GM12878 (cell line): ENCODE results near the gene PDCD6IP. TPM values are rescaled to one million over a fixed set of nuclear protein-coding genes. Genes with fewer than 3 reads are reported as not detected.

Source experiments
- ATAC-seq: fragments of 200-7000 bp; cut with Tn5 transposase; 3 replicates; pipeline ENCODE4 v1.9.1; 2020; ENCODE audit warnings: mild to moderate bottlenecking, moderate library complexity
- BruUV-seq: library from RNA; stranded (reverse); fragments of 400-500 nt; replicated peaks from 2 replicates; lab custom pipeline; 2021; lab: Mats Ljungman, UMichigan
- CTCF ChIA-PET: fragments of 300-600 bp; sonication (Branson Sonifier 250); formaldehyde crosslinking; extraction: SDS; loops from one replicate; lab custom pipeline; 2021; ENCODE audit warnings: inconsistent platforms; lab: Yijun Ruan, JAX
- POLR2A ChIA-PET: fragments of 350-600 bp; formaldehyde crosslinking; extraction: SDS; loops from one replicate; lab custom pipeline; 2021; ENCODE audit warnings: inconsistent platforms; lab: Charles Lee
- RAD21 ChIA-PET: fragments of 300-600 bp; sonication (Branson Sonifier 250); formaldehyde crosslinking; loops from one replicate; lab custom pipeline; 2023; ENCODE audit warnings: antibody characterized with exemption; ENCODE audit not compliant: unreplicated experiment; lab: Charles Lee
- SMC1A ChIA-PET: fragments of 300-600 bp; sonication (Branson Sonifier 250); formaldehyde crosslinking; loops from one replicate; lab custom pipeline; 2023; ENCODE audit not compliant: unreplicated experiment, uncharacterized antibody; lab: Charles Lee
- DNase-seq: peaks from one replicate; pipeline ENCODE4 v3.0.0-alpha.2; 2011; ENCODE audit warnings: low read depth, low spot score
- FAIRE-seq: peaks from 3 replicates; lab custom pipeline; 2011; peaks lifted over from hg19 to GRCh38; lab: Jason Lieb, UNC
- H2AFZ ChIP-seq: 2 replicates; pipeline ENCODE4 v1.6.0; 2011; ENCODE audit warnings: low read depth, low read length, control low read depth; ENCODE audit not compliant: control insufficient read depth
- H3K27ac ChIP-seq: 2 replicates; pipeline ENCODE4 v1.5.1; 2011; ENCODE audit warnings: control low read depth; ENCODE audit not compliant: control insufficient read depth, insufficient read depth
- H3K27me3 ChIP-seq, 2 experiments: replicated peaks in 1 of 2; 2 replicates each; pipeline versions ENCODE4 v1.6.0 to v1.6.1; 2011; ENCODE audit warnings: low read length in 1 of 2; ENCODE audit not compliant: control insufficient read depth in 2 of 2, insufficient read depth in 2 of 2
- H3K36me3 ChIP-seq, 2 experiments: 2 replicates each; pipeline ENCODE4 v1.5.1; 2011; ENCODE audit warnings: low read length in 1 of 2; ENCODE audit not compliant: control insufficient read depth in 2 of 2, insufficient read depth in 2 of 2
- H3K4me1 ChIP-seq: 2 replicates; pipeline ENCODE4 v1.6.1; 2011; ENCODE audit warnings: mild to moderate bottlenecking, low read length, moderate library complexity, mixed read lengths; ENCODE audit not compliant: control insufficient read depth, insufficient read depth
- H3K4me2 ChIP-seq: 2 replicates; pipeline ENCODE4 v1.6.0; 2011; ENCODE audit warnings: control low read depth; ENCODE audit not compliant: control insufficient read depth, insufficient read depth
- H3K4me3 ChIP-seq: fragments of 200-600 bp; sonication (generic); 2 replicates; pipeline ENCODE4 v1.5.1; 2016
- H3K79me2 ChIP-seq: 2 replicates; pipeline ENCODE4 v1.6.0; 2011; ENCODE audit warnings: low read length; ENCODE audit not compliant: control insufficient read depth, insufficient read depth
- H3K9ac ChIP-seq: 2 replicates; pipeline ENCODE4 v1.8.0; 2011; ENCODE audit warnings: low read length, control low read depth, mixed read lengths; ENCODE audit not compliant: control insufficient read depth, insufficient read depth
- H3K9me3 ChIP-seq: replicated peaks from 3 replicates; pipeline ENCODE4 v1.5.1; 2011; ENCODE audit warnings: mild to moderate bottlenecking, low read length; ENCODE audit not compliant: control insufficient read depth, insufficient read depth
- H4K20me1 ChIP-seq: 2 replicates; pipeline ENCODE4 v1.6.0; 2011; ENCODE audit not compliant: control insufficient read depth, insufficient read depth
- EP300 ChIP-seq, 2 experiments: fragments of 150-350 bp in 1 of 2; IDR thresholded peaks; 2 replicates each; pipeline ENCODE4 v1.6.1; 2011 to 2012; ENCODE audit warnings: low read depth in 2 of 2, low read length in 2 of 2, borderline replicate concordance in 1 of 2, improper control_type of control experiment in 1 of 2, inconsistent platforms in 1 of 2; ENCODE audit not compliant: control insufficient read depth in 1 of 2
- HDGF ChIP-seq: fragments of 450-650 bp; IDR thresholded peaks from 2 replicates; pipeline ENCODE4 v1.6.1; 2016; ENCODE audit warnings: antibody characterized with exemption
- JUNB ChIP-seq: IDR thresholded peaks from 2 replicates; pipeline ENCODE4 v1.6.1; 2016; ENCODE audit warnings: antibody characterized with exemption, mild to moderate bottlenecking
- MXI1 ChIP-seq: fragments of 150-350 bp; IDR thresholded peaks from 2 replicates; pipeline ENCODE4 v1.6.1; 2011; ENCODE audit warnings: low read depth, mild to moderate bottlenecking, inconsistent platforms, low read length, improper control_type of control experiment
- WGBS: methylation state at CpG from one replicate; pipeline ENCODE4 v1.1.6; 2016; ENCODE audit warnings: low lambda C conversion rate; ENCODE audit not compliant: insufficient replicate concordance, insufficient coverage; ENCODE audit errors: missing lambda C conversion rate; 5-methylcytosine and 5-hydroxymethylcytosine counted together
- in situ Hi-C: fragments of 300-500 bp; cut with MboI; formaldehyde crosslinking; loops from 9 replicates; pipeline ENCODE4 v1.14.3; 2018; ENCODE audit warnings: mixed read lengths
- intact Hi-C: fragments of 100-400 bp; cut with micrococcal nuclease; formaldehyde crosslinking; loops from one replicate; pipeline ENCODE4 v1.14.2; 2022; ENCODE audit not compliant: unreplicated experiment
- polyA plus RNA-seq, 11 experiments: library from polyadenylated mRNA; depleted of rRNA in 4 of 11; unstranded in 6 of 11; stranded (reverse) in 5 of 11; fragments of >200 nt; fragmentation: Nextera tagmentation in 4 of 11; fragmentation: Illumina TruSeq in 1 of 11; extraction: Ambion mirVana in 4 of 11; extraction: Trizol in 1 of 11; gene quantifications; 1 replicate in 1 of 11; 2 replicates in 10 of 11; pipeline versions ENCODE4 v1.2.1 to v1.2.3, GENCODE V29; 2011 to 2016; ENCODE audit warnings: inconsistent platforms in 2 of 11, missing spikeins in 2 of 11, low read depth in 1 of 11
- total RNA-seq, 4 experiments: library from RNA; depleted of rRNA in 3 of 4; stranded (reverse); fragments of >200 nt in 3 of 4; fragmentation: Illumina TruSeq in 1 of 4; extraction: Trizol in 1 of 4; gene quantifications; 2 replicates each; pipeline versions ENCODE4 v1.2.1 to v1.2.3, GENCODE V29; 2013 to 2021
- TF ChIP-seq, protein P1 (sequence below): fragments of 450-650 bp; IDR thresholded peaks from 2 replicates; pipeline ENCODE4 v1.6.1; 2017; ENCODE audit warnings: mild to moderate bottlenecking, moderate library complexity
- TF ChIP-seq, protein P2 (sequence below): fragments of 450-650 bp; formaldehyde crosslinking; IDR thresholded peaks from 2 replicates; pipeline ENCODE4 v1.4.0; 2022; ENCODE audit warnings: mild to moderate bottlenecking, moderate library complexity

Gene PDCD6IP
- total and polyA plus RNA-seq, 10 of the 15 experiments (the other 5 are each of a cell fraction or from before 2014, with no cell fraction given): 16.0 to 169 (median 81.2) TPM

DNA sequence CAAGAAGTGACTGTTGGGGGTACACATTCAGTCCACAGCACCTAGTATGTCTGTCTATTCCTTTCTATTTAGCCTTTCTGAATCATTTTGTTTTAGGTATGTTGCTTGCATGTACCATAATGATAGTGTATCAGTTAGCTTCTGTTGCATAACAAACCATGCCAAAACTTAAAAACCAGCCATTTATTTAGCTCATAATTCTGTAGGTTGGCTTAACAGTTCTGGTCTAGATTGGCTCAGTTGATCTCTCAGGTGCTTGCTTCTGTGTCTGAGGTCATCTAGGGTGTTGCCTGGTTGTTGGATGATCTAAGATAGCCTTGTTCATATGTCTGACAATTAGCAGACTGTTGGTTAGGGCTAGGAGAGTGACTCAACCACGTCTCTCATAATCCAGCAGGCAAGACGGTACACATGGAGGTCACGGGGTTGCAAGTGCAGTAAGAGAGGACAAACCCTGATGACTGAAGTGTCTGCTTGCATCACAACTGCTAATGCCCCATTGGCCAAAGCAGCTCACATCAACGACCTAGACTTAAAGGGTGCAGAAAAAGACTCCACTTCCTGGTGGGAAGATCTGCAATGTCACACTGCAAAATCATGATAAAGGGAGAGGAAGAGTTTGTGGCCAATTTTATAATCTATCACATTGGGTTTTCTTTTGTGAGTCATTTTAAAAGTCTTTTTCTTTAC lies 6.8 kb upstream of the PDCD6IP start:
- Histone ChIP-seq H3K4me2 (no peak overlapping the region), H3K4me3 (no peak overlapping the region), H3K4me1 (peaks cover 4% of the 10 kb centered on the region; the same call in 1 of the 2 replicates), H3K36me3 (no peaks in the 10 kb centered on the region), H3K9ac (no peak overlapping the region), H3K27me3 (no peaks in the 10 kb centered on the region)
- 2% methylated on average over 4 of the region's 4 CpGs for WGBS
- SMC1A ChIA-PET: interaction anchor here (0.8 to 1.8 kb wide), 3 partner anchors 9 to 660 kb away, joined by 3 to 5 read pairs (median 4); no protein-coding TSS in a partner anchor
- RAD21 ChIA-PET: no interaction called here
- no TSS peak for BruUV-seq
- DNase-seq: no peak
- in situ Hi-C loops: no loop called here
- TF ChIP-seq EP300 (IDR thresholded peaks at IDR 0.05; ENCODE audit: borderline replicate concordance in 1 of 2, control insufficient read depth in 1 of 2, low read depth in 2 of 2, low read length in 2 of 2) (no peak), HDGF (no peak), JUNB (peak; percentile 30; the same call in 1 of the 2 replicates), MXI1 (no peak)
- TF ChIP-seq, protein P1, sequence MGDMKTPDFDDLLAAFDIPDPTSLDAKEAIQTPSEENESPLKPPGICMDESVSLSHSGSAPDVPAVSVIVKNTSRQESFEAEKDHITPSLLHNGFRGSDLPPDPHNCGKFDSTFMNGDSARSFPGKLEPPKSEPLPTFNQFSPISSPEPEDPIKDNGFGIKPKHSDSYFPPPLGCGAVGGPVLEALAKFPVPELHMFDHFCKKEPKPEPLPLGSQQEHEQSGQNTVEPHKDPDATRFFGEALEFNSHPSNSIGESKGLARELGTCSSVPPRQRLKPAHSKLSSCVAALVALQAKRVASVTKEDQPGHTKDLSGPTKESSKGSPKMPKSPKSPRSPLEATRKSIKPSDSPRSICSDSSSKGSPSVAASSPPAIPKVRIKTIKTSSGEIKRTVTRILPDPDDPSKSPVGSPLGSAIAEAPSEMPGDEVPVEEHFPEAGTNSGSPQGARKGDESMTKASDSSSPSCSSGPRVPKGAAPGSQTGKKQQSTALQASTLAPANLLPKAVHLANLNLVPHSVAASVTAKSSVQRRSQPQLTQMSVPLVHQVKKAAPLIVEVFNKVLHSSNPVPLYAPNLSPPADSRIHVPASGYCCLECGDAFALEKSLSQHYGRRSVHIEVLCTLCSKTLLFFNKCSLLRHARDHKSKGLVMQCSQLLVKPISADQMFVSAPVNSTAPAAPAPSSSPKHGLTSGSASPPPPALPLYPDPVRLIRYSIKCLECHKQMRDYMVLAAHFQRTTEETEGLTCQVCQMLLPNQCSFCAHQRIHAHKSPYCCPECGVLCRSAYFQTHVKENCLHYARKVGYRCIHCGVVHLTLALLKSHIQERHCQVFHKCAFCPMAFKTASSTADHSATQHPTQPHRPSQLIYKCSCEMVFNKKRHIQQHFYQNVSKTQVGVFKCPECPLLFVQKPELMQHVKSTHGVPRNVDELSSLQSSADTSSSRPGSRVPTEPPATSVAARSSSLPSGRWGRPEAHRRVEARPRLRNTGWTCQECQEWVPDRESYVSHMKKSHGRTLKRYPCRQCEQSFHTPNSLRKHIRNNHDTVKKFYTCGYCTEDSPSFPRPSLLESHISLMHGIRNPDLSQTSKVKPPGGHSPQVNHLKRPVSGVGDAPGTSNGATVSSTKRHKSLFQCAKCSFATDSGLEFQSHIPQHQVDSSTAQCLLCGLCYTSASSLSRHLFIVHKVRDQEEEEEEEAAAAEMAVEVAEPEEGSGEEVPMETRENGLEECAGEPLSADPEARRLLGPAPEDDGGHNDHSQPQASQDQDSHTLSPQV: no peak
- TF ChIP-seq, protein P2, sequence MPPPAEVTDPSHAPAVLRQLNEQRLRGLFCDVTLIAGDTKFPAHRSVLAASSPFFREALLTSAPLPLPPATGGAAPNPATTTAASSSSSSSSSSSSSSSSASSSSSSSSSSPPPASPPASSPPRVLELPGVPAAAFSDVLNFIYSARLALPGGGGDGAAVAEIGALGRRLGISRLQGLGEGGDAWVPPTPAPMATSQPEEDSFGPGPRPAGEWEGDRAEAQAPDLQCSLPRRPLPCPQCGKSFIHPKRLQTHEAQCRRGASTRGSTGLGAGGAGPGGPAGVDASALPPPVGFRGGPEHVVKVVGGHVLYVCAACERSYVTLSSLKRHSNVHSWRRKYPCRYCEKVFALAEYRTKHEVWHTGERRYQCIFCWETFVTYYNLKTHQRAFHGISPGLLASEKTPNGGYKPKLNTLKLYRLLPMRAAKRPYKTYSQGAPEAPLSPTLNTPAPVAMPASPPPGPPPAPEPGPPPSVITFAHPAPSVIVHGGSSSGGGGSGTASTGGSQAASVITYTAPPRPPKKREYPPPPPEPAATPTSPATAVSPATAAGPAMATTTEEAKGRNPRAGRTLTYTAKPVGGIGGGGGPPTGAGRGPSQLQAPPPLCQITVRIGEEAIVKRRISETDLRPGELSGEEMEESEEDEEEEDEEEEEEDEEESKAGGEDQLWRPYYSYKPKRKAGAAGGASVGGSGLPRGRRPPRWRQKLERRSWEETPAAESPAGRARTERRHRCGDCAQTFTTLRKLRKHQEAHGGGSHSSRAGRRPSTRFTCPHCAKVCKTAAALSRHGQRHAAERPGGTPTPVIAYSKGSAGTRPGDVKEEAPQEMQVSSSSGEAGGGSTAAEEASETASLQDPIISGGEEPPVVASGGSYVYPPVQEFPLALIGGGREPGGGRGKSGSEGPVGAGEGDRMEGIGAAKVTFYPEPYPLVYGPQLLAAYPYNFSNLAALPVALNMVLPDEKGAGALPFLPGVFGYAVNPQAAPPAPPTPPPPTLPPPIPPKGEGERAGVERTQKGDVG (CRISPR knock-in tag): no peak
- TF ChIP-seq, all 136 proteins: peak for 1
- no peaks in the 10 kb centered on the region for H3K79me2 ChIP-seq
- peak overlapping the region; percentile 62 for H2AFZ ChIP-seq
- ChIA-PET CTCF (interaction anchor here (0.6 to 2.1 kb wide), 7 partner anchors 10 to 660 kb away, joined by 3 to 7 read pairs (median 4); no protein-coding TSS in a partner anchor), POLR2A (no interaction called here)
- H3K9me3 ChIP-seq: no peaks in the 10 kb centered on the region
- no peaks in the 10 kb centered on the region for H4K20me1 ChIP-seq
- intact Hi-C loops: loop anchor here (10.0 kb wide), 1 partner anchor 357 kb away; no protein-coding TSS in a partner anchor
- ATAC-seq (peak; percentile 76), FAIRE-seq (no peak)
- no peak overlapping the region for H3K27ac ChIP-seq
